ENCODE results near the gene PRKG1. TPM values are rescaled to one million over a fixed set of nuclear protein-coding genes. Genes with fewer than 3 reads are reported as not detected.
"Not testable (repeated sequence)": the region's sequence is repeated elsewhere in the genome, so short reads cannot be mapped to it uniquely, and the experiment has no call there.

Gene PRKG1
- total and polyA plus RNA-seq, 2 of the 4 experiments (the other 2 are of a cell fraction): 3.5 to 18.3 TPM

DNA sequence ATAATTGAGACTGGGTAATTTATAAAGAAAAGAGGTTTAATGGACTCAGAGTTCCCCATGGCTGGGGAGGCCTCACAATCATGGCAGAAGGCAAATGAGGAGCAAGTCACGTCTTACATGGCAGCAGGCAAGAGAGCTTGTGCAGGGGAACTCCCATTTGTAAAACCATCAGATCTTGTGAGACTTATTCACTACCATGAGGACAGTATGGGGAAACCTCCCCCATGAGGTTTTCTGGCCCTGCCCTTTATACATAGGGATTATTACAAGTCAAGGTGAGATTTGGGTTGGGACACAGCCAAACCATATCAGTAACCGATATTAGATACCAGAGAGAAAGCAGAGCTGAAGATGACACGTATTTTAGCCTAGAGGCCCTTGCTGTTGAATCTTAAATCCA, 267.5 kb downstream of the PRKG1 start:
- H3K36me3 ChIP-seq (ENCODE audit: control insufficient read depth, insufficient read depth, low read length); H2BK20ac ChIP-seq (ENCODE audit: low read depth, low read length); H3K56ac ChIP-seq (ENCODE audit: extremely low read depth, insufficient read depth, low read length); H4K20me1 ChIP-seq (ENCODE audit: insufficient read depth, low read length); H3K14ac ChIP-seq (replicated peaks; ENCODE audit: low read depth, low read length); H3K9ac ChIP-seq (ENCODE audit: low read depth, low read length); BruUV-seq (replicated peaks); CTCF ChIA-PET; H4K8ac ChIP-seq (ENCODE audit: low read depth in 2 of 2, low read length in 2 of 2); H2AK5ac ChIP-seq (ENCODE audit: low read depth, low read length); H3K18ac ChIP-seq (ENCODE audit: low read depth, low read length); DNase-seq; H3K4ac ChIP-seq (ENCODE audit: low read depth, low read length); H2BK120ac ChIP-seq (ENCODE audit: low read depth, low read length); H3K4me3 ChIP-seq (ENCODE audit: insufficient read depth, low read depth, low read length); dilution Hi-C loops (cut with HindIII; ENCODE audit: low sequenced_read_pairs, unreplicated experiment); ATAC-seq (ENCODE audit: low read depth); H3K23ac ChIP-seq (ENCODE audit: low read depth, low read length); POLR2A ChIA-PET (ENCODE audit: unreplicated experiment); H3K79me1 ChIP-seq (ENCODE audit: low read depth in 1 of 2, low read length in 2 of 2); H3K27me3 ChIP-seq (ENCODE audit: control insufficient read depth, insufficient read depth, low read length); H3K4me1 ChIP-seq (ENCODE audit: control insufficient read depth, insufficient read depth, low read length); H3K9me3 ChIP-seq (ENCODE audit: control insufficient read depth, insufficient read depth, low read length); H2AFZ ChIP-seq (replicated peaks; ENCODE audit: low read length, poor library complexity); H3K9me1 ChIP-seq (ENCODE audit: insufficient read depth, low read length); H2BK5ac ChIP-seq (ENCODE audit: low read depth, low read length, poor library complexity, severe bottlenecking); H3K4me2 ChIP-seq (ENCODE audit: low read depth, low read length); H4K91ac ChIP-seq (ENCODE audit: insufficient read depth, low read depth, low read length); H3K27ac ChIP-seq (ENCODE audit: insufficient read depth, low read length); intact Hi-C loops (cut with micrococcal nuclease); H2AK9ac ChIP-seq (replicated peaks; ENCODE audit: low read depth, low read length, poor library complexity); in situ Hi-C loops (cut with MboI; ENCODE audit: low sequenced_read_pairs); H4K5ac ChIP-seq (ENCODE audit: low read depth, low read length); H2BK15ac ChIP-seq (ENCODE audit: low read depth, low read length): not testable (repeated sequence)
- WGBS, 2 experiments (ENCODE audit: extremely low coverage in 2 of 2, insufficient read length in 1 of 2): no CpG with 5 or more reads among the region's 3 CpGs
